Activated CD4-positive, alpha-beta T cell treated with anti-CD3 and anti-CD28 coated beads, Interleukin-2, amount 50 U/mL, for 1 hour (primary cell): Measurements from ENCODE around the gene LDLR.
"Not testable (repeated sequence)": the region's sequence is repeated elsewhere in the genome, so short reads cannot be mapped to it uniquely, and the experiment has no call there.

ENCODE experiments used
- DNase-seq: peaks from one replicate; pipeline ENCODE4 v3.0.0-alpha.2; 2020

The LDLR gene

DNA sequence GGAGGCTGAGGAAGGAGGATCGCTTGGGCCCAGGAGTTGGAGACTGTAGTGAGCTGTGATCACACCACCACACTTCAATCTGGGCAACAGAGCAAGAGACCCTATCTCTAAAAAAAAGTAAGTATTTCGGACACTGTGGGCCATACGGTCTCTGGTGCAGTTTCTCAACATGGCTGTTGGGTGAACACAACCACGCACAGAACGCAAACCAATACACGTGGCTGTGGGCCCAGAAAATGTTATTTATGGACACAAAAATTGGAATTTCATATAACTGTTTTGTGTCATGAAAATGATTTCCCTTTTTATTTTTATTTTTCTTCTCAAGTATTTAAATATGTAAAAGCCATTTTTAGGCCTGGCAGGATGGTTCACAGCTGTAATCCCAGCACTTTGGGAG lies 19.5 kb downstream of the LDLR start:
- DNase-seq: no peak

- no peak for DNase-seq
These were observed 22.0 kb downstream of the LDLR start for GRCh38 chr19:11111117-11111770.

DNA sequence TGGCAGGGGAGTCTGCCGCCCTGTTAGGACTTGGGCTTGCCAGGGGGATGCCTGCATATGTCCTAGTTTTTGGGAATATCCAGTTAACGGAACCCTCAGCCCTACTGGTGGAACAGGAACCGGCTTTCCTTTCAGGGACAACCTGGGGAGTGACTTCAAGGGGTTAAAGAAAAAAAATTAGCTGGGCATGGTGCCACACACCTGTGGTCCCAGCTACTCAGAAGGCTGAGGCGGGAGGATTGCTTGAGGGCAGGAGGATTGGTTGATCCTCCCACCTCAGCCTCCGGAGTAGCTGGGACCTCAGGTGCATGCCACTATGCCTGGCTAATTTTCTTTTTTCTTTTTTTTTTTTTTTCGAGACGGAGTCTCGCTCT lies 22.5 kb downstream of the LDLR start:
- DNase-seq: no peak

DNA sequence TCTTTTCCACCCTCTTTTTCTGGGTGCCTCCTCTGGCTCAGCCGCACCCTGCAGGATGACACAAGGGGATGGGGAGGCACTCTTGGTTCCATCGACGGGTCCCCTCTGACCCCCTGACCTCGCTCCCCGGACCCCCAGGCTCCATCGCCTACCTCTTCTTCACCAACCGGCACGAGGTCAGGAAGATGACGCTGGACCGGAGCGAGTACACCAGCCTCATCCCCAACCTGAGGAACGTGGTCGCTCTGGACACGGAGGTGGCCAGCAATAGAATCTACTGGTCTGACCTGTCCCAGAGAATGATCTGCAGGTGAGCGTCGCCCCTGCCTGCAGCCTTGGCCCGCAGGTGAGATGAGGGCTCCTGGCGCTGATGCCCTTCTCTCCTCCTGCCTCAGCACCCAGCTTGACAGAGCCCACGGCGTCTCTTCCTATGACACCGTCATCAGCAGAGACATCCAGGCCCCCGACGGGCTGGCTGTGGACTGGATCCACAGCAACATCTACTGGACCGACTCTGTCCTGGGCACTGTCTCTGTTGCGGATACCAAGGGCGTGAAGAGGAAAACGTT lies 24.0 kb downstream of the LDLR start:
- no peak for DNase-seq

- no peak for DNase-seq
These were observed 25.8 kb downstream of the LDLR start for GRCh38 chr19:11115042-11115441.

DNA sequence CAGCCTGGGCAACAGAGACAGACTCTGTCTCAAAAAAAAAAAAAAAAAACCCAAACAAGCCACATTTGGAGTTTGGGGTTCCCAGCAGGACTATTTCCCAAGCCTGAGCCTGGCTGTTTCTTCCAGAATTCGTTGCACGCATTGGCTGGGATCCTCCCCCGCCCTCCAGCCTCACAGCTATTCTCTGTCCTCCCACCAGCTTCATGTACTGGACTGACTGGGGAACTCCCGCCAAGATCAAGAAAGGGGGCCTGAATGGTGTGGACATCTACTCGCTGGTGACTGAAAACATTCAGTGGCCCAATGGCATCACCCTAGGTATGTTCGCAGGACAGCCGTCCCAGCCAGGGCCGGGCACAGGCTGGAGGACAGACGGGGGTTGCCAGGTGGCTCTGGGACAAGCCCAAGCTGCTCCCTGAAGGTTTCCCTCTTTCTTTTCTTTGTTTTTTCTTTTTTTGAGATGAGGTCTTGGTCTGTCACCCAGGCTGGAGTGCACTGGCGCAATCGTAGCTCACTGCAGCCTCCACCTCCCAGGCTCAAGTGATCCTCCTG lies 26.7 kb downstream of the LDLR start:
- DNase-seq: no peak

GRCh38 chr19:11116507-11116906 lies 27.2 kb downstream of the LDLR start:
- no peak for DNase-seq

- DNase-seq: not testable (repeated sequence)
These were observed 32.7 kb downstream of the LDLR start for GRCh38 chr19:11121963-11122362.

DNA sequence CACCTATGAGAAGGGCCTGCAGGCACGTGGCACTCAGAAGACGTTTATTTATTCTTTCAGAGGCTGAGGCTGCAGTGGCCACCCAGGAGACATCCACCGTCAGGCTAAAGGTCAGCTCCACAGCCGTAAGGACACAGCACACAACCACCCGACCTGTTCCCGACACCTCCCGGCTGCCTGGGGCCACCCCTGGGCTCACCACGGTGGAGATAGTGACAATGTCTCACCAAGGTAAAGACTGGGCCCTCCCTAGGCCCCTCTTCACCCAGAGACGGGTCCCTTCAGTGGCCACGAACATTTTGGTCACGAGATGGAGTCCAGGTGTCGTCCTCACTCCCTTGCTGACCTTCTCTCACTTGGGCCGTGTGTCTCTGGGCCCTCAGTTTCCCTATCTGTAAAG lies 33.9 kb downstream of the LDLR start:
- DNase-seq: no peak

- DNase-seq: not testable (repeated sequence)
These were observed 34.9 kb downstream of the LDLR start for GRCh38 chr19:11124157-11124556.

DNA sequence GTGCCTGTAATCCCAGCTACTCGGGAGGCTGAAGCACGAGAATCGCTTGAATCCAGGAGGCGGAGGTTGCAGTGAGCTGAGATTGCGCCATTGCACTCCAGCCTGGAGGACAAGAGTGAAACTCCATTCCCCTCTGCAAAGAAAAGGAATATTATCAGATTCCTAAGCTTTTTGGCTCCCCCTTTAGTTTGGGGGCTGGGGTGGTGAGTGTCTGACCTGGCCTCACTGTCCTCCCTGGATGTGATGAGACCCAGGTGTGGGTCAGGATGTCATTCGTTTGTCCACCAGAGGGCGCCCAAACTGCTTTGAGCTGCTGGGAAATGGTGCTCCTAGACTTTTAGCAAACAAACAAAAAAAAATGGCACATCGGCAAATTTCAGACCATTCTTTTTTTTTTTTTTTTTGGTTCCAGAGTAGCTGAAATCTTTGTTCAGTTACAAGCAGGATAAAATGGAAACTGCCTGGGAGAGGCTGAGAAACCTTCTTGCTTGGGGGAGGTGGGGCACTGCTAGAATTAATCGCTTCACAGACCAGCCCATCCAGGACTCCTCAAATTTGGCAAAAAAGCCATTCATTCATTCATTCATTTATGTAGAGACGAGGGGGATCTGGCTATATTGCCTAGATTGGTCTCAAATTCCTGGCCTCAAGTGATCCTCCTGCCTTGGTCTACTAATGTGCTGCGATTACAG lies 36.9 kb downstream of the LDLR start:
- DNase-seq: peak; percentile 81

DNA sequence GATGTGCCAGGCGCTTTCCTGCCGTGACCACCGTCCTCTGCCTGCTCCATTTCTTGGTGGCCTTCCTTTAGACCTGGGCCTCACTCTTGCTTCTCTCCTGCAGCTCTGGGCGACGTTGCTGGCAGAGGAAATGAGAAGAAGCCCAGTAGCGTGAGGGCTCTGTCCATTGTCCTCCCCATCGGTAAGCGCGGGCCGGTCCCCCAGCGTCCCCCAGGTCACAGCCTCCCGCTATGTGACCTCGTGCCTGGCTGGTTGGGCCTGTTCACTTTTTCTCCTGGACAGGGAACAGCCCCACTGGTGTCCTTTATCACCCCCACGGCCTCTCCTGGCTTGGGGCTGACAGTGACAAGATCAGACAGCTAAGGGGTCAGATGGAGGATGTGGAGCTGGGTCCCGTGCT lies 38.6 kb downstream of the LDLR start:
- no peak for DNase-seq

DNA sequence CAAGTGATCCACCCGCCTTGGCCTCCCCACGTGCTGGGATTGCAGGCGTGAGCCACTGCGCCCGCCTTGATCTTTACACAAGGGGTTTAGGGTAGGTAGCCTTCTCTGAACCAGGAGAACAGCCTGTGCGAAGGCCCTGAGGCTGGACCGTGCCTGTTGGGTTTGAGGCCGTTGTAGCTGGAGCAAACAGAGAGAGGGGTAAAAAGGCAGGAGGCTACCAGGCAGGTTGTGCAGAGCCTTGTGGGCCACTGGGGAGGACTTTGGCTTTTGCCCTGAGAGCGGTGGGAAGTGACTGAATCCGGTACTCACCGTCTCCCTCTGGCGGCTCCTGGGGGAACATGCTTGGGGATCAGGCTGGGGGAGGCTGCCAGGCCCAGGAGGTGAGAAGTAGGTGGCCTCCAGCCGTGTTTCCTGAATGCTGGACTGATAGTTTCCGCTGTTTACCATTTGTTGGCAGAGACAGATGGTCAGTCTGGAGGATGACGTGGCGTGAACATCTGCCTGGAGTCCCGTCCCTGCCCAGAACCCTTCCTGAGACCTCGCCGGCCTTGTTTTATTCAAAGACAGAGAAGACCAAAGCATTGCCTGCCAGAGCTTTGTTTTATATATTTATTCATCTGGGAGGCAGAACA lies 41.7 kb downstream of the LDLR start:
- peak; percentile 76 for DNase-seq

- no peak for DNase-seq
These were observed 42.2 kb downstream of the LDLR start for GRCh38 chr19:11131471-11131870.

DNA sequence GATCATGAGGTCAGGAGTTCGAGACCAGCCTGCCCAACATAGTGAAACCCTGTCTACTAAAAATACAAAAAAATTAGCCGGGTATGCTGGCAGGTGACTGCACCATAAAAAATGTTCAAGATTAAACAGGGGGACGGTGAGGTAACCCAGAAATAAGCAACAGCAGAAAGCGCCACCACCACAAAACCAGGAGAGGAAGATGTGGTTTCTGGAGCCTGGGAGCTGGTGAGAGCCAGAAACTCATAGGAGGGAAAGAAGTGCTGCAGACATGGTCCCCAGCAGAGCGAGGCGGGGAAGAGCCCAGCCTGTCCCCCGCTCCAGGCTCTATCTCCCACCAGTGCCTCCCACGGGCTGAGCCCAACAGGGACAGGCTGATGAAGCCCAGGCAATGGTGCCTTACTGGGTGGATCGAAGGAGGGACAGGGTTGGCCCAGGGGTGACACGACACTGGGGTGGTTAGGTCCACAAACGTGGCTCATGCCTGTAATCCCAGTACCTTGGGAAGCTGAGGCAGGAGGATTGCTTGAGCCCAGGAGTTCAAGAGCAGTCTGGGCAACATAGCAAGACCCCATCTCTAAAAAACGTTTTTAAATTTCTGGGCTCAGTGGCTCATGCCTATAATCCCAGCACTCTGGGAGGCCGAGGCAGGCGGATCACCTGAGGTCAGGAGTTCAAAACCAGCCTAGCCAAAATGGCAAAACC lies 47.3 kb downstream of the LDLR start:
- no peak for DNase-seq

- peak; percentile 48 for DNase-seq
These were observed 48.5 kb downstream of the LDLR start for GRCh38 chr19:11137542-11138384.

DNA sequence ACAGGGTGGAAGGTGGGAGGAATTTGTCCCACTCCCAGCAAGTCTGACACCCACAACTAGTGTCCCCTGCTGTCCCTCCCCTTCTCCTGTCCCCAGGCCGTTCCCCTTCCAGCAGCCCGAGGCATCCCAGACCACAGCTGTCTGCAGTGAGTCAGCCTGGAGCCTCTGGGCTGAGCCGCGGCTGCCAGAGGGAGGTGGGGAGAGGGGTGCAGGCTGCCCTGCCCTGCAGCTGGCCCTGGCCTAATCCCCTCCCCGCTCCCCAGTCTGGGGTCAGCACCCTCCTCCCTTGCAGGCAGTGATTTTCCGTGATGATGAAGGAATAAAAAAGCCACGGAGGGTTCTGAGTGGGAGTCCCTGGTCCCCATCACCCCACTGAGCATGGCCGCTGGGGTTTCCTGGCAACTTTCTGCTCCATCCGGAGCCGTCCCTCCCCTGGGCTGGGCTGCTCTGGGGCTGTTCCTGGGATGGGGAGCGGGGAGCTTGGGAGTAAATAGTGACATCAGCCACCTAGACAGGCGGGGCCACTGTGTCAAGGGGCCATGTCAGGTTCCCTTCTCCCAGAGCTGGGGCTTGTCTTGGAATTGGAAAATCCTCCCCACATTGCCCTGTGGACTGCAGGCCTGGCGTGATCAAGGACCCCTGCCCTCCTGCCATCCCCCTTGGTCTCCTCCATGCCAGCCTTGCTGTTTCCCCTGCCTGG lies 49.5 kb downstream of the LDLR start:
- no peak for DNase-seq

DNA sequence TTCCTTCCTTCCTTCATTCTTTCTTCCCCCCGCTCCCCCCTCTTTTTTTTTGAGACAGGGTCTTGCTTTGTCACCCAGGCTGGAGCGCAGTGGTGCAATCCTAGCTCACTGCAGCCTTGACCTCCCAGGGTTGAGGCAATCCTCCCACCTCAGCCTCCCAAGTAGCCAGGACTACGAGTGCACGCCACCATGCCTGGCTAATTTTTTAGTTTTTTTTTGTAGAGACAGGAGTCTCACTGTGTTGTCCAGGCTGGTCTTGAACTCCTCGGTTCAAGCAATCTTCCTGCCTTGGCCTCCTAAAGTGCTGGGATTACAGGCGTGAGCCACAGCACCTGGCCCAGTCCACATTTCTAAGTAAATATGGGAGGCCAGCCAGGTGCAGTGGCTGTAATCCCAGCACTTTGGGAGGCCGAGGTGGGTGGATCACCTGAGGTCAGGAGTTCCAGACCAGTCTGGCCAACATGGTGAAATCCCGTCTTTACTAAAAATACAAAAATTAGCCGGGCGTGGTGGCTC lies 50.8 kb downstream of the LDLR start:
- not testable (repeated sequence) for DNase-seq

- DNase-seq: no peak
These were observed 51.6 kb downstream of the LDLR start for GRCh38 chr19:11140896-11141295.

DNA sequence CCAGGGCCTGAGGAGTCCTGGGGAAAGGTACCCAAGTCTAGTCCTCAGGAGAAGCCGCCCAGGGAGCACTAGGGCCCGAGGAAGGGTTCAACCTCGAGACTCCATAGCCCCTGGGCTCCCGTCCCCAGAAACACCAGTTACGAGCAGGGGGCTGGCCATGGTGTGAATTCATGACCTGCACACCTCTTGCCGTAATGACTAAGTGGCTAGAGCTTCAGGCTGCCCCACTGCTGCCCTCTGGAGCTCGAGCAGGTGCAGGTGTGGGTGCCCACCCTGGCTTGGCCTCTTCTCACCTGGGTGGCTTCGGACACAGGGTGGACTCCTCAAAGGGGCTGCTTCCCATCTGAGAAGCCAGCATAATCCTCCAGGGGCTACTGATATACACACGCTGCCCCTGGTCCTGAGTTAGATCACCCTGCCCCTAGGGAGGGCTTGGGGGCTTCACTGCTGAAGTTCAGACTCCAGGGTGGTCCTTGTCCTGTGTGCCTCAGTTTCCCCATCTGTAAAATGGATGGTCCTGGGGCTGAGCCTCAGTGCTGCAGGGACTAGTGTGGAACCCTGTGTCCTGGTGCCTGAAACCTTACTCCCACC lies 52.8 kb downstream of the LDLR start:
- DNase-seq: no peak
